HG02610 (cell line): ENCODE data around the gene POLR3G.

ENCODE experiments used
- ATAC-seq: cut with Tn5 transposase; IDR thresholded peaks from one replicate; pipeline ENCODE4 v1.9.1; 2021; ENCODE audit warnings: mild to moderate bottlenecking, moderate library complexity; ENCODE audit not compliant: unreplicated experiment

The POLR3G gene, protein sequence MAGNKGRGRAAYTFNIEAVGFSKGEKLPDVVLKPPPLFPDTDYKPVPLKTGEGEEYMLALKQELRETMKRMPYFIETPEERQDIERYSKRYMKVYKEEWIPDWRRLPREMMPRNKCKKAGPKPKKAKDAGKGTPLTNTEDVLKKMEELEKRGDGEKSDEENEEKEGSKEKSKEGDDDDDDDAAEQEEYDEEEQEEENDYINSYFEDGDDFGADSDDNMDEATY

DNA sequence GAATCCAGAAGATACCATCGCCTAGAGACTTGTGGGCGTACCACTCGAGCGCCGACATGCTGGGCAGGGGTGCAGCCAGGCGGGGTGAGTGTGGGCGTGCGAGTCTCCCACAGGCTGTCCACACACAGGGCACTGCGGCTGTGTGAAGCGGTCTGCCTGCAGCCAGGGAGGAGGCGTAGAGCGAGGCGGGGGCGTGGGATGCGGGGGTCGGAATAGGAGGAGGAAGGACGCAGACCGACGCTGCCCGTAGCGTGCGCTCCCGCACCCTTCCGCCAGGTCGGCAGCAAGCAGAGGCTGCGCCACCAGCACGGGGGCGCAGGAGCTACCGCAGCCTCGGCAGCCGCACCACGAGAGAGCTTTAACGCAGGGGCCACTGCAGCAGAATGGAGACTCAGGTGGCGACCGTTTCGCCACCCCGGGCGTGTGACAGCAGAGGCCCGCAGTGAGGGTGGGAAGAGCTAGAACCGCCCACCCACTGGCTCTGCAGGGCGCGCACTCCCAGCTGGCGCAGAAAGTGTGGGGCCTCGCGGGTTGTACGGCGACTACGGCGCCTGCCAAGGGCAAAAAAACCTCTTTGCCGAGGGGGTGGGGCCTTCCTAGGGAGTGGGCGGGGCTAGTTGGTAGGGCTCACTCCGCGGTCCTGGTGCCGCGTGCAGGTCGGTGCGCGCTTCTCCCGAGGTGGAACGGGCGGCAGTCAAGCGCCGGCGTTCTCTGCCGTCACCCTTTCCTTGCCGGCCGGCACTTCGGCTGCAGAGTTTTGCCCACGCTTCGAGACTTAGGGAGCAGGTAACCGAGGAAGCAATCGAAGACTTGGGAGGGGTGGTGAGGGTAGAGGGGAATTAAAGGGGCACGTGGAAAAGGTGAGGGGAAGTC, at the start of gene POLR3G, which contains the start of gene MBLAC2:
TSS of gene POLR3G (plus strand) at position 630 of the 873 bp plus-strand sequence. CDS start 10,704 bp downstream, outside the sequence.
TSS of gene MBLAC2 (minus strand) at position 537 of the 873 bp plus-strand sequence. CDS start at position 58, 479 bp downstream.
- ATAC-seq, result peak; percentile 93

DNA sequence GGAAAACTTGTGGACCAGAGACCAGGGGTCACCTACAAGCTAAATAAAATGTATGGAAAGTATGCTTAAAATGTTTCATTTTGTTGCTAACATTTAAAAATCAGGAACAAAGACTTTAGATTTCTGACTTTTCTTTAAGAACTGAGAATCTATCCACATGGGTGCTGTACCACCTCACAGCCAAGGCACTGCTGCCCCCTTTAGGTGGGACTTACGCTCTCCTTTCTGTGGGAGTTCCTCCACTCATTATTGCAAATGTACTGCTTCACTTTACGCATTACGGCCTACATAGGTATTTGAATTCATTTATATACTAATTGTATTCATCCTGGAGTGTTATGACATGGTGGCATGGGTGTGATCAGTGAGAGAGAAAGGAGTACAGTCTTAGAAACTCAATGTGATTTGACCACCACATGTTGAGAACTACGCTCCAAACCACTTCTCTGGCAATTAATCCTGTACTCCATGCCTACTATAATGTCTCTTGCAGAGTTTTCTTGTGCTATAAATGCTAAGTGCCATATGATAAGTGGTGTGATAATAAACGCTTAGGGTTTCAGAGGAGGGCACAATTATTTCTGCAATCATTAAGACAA, 40.4 kb upstream of the POLR3G start:
- ATAC-seq, result peak; percentile 44

DNA sequence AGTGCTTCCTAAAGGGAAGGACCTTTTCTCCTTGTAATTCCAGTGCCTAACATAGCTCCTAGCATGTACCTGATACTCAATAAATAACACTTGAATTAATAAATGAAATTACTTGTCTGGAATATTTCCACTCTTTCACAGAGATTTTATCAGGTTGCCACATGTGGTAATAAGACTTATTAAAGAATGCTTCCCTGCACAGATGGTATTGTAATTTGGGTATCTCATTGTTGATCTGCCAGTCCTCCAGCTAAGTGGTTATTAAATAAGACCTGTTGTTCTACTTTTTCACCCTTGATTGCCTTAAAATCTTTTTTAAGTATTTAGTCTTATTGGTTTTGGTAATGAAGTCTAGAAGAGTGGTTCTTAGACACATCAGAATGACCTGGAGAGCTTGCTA, 37.0 kb upstream of the POLR3G start:
- ATAC-seq, result no peak

DNA sequence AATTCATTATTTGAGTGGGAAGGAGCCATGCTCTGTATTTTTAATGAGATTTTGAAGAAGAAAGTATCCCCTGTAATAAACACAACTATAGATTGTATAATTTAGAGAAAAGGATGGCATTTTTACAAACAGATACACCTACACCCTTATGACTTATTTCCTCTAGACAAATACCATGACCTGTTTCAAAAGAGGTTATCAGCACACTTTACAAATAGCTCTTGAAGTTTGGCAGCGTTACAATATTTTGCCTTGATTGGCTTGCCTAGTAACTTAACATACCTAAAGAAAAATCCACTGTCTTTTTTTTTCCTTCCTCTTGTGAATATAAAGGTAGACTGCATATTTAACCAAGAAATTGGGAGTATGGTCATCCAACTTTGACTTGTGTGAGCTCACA, 36.6 kb upstream of the POLR3G start:
- no peak for ATAC-seq

DNA sequence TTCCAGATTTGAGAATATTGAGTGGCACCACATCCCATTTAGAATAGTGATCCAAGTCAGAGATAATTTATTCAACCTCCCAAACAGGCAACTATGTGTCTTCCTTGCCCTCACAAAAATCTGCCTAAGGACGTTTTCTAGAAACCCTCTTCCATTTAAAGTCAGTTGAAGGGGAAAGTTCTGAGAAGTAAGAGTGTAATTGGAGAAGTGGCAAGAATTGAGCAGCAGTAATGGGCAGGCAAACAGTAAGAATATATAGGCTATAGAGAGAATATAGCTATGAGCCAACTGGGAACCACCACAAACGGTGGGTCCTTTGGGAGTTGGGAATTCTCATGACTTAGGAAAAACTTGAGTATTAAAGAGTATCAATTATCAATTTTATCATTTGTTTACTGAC, 34.0 kb upstream of the POLR3G start:
- ATAC-seq, result no peak

DNA sequence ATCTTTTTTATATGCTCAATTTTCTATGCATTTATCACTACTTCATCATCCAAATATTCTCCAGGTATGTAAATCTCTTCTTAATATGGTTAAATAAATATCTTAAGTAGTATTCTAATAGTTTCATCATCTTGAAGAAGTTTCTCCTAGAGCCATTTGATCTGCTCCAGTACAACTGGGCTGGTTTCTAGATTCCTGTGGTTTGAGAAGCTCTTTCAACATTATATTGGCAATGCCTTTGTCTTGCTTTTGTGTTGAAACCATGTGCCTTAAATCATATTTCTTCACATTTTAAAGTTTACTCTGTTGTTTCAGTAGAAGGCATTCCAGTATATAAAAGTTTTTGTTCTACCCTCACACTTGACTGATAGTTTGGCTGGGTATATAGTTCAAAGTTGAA, 27.7 kb upstream of the POLR3G start:
- ATAC-seq, result no peak

DNA sequence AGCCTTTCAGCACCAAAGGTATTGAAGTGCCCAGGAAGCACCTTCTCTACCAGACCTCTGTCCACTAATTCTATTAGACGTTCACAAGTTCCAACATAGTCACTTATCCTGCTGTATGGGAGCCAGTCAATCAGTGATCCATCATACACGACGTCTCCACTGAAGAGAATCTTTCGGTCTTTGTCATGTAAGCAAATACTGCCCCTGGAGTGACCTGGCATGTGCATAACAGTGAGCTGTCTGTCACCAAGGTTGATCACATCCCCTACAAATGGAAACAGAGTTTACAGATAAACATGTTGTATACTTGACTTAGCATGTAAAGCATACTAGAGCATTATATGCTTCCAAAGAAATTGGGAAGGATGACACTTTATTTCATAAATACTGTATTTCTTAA, 13.4 kb upstream of the POLR3G start:
- no peak for ATAC-seq

DNA sequence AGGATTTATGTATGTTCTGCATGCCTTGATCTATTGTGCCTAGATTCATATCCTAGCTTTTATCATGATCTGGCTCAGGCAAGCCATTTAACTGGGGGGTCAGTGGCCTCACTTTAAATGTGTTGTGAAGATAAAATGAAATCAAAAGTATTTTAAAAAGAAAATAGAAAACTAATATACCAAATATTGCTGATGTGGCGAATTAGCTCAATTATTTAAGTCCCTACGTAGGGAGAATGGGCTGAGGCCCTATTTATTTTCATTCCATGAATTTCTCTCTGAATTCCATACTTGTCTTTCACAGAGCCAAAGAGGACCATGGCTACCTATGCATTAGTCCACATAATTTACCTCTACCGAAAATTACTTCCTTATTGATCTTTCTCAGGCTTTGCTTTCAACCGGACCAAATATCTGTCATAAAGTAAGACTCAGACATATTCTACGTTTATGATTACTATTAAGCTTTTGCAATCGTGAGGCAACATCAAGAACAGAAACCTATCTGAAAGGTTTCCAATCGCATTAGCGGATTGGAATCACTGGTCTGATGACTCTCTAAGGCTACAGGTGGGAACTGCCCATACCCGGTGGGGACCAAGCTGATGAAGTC, 1.8 kb upstream of the POLR3G start:
- peak; percentile 0 for ATAC-seq

DNA sequence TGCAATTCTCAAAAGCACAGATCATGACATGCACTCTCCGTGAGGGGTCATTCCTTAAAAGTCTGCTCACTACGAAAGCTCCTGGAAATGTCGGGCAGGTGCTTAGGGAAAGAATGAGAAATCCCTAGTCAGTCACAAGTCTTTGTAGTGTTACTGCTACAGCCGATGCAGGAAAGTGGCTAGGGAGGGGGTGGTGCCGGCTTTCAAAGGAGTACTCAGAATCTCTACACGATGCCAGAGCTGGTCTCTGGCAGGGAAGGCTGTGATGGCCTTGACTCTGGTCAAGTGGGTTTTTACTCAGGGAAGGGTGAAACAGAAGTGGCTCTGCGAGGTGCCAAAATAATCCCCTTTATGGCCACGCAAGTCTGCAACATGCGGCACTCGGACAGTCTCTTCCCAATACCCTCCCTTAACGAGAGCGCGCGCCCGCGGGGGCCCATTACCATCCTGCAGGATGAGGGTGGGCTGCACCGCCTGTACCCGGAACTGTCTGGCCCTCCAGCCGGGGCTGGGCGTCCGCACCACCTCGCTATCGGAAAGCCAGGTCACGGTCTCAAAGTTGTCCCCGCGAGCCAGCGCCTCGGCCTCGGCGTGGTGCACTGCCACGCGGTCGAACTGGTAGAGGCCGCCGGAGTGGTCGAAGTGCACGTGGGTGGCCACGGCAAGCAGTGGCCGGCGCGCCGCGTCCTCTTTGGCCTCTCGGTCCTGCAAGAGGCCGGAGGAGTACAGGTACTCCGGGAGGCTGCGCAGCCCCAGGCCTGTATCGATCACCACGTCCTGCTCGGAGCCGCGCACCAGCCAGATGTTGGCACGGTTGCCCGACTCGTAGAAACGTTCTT, 1.0 kb upstream of the POLR3G start:
- ATAC-seq, result peak; percentile 12

DNA sequence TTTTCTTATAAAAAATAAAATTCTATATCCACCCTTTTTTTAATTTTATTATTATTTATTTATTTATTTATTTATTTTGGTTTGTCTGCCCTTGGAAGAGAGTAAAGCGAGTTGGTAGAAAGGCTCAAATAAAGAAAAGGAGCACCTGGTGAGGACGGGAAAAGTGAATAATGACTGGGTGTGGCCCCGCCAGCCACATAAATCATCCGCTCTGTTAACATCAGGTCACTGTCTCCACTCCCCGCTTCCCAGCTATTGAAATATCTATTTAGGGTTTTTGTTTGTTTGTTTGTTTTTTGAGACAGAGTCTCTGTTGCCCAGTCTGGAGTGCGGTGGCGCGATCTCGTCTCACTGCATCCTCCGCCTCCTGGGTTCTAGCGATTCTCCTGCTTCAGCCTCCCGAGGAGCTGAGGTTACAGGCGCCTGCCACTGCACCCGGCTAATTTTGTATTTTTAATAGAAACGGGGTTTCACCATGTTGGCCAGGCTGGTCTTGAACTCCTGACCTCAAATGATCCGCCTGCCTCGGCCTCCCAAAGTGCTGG, 844 bp downstream of the POLR3G start:
- no peak for ATAC-seq

DNA sequence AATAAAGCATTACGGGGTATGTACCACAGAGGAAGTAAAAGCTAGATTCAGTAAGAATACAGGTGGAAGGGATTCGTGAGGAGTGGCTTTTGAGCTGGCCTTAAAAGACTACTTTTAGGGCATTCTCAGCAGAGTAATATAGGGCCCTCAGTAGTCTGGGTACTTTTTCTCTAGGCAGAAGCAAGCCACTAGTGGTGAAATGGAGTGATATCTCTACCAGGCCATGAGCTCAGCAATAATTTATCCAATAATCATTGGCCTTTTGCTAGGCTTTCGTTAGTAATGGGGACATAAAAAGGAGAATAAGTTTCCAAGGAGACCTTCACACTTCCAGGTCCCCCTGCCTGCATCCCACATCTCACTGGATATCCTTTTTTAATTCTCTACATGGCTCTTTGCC, 1.7 kb downstream of the POLR3G start:
- no peak for ATAC-seq

DNA sequence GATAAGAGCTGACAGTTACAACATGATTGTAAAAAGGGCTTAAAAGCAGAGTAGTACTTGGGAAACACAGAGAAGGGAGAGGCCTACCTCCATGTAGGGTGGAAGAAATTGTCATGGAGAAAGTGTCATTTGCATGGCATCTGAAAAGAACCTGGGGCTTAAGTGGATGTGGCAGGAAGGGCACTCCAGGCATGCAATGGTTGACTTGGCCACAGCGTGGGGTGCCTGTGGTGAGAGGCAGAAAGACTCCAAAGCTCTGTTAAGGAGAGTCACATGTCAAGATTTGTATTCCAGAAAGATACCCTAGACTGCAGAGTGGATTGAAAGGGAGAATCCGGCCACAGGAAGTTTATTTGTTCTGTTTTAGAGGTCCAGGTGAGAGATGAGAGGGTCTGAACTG, 2.4 kb downstream of the POLR3G start:
- ATAC-seq, result no peak

DNA sequence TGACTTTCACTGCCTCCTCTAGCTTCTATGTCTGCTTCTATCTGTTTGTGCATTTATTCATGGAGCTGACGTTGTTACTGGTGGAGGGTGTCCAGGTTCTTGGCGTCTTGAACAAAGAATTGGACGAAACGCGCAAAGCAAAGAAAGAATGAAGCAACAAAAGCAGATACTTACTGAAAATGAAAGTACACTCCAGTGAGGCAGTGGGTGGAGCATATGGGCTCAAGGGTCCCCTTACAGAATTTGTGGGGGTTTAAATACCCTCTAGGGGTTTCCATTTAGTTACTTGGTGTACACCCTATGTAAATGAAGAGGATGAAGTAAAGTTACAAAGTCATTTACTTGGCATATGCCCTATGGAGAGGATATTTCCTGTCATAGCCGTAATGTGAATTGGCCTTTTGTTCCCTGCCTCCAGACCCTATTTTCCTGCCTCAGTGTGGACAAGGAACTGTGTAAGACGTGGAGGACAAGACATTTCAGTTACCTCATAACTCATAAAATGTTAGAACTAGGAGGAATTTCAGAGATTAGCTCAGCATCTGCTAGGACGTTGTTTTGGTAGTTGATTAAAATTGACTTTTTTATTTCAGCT, 3.1 kb downstream of the POLR3G start:
- no peak for ATAC-seq

DNA sequence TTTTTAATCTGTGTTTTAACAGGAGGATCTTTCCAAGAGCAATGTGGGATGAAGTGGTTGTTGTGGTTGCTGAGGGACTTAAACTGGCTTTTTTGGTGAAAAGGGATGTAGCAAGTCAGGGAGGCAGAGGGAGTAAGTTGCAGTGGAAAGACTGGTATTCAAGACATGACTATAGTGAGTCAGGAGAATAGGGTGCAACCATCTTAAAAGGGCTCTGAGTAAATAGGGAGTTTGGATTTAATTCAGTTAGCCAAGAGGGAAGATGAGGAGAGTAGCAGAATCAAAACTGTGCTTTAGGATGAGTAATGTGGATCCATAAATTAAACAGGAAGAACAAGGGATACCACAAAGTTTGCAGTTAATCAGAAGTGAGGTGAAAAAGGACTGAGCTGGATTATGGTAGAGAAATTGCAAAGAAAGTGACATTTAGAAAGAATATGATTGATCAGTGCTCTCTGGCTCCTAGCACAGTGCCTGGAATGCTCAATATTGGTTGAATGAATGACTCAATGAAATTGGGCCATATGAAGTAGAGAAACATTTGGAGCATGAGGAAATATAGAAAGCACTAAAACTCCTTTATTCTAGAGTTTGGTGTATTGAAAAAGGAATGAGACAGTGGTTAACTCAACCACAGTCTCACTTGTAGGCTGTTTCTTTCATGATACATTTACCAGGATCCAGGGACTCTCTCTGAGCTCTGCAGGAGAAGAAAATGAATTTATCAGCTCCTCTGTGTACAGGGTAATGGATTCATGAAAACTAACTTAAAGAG, 5.1 kb downstream of the POLR3G start:
- ATAC-seq, result no peak

DNA sequence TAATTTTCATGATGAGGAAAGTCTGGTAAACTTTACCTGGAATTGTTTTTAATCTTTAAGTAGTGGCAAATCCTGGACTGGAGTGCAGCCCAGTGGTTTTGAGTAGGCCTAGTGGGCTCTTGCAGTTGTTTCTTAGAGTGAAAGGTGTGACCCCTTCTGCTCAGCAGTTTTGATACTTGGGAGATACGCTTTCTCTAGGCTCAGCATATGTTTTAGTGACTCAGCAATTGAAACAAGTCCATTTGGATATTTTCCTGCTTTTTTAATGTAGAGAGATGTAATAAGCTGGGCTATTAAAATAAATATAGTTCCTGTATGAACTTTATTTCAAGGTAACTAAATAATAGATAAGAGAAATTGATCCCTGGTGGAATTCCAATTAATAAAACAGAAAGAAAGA, 6.0 kb downstream of the POLR3G start:
- no peak for ATAC-seq

DNA sequence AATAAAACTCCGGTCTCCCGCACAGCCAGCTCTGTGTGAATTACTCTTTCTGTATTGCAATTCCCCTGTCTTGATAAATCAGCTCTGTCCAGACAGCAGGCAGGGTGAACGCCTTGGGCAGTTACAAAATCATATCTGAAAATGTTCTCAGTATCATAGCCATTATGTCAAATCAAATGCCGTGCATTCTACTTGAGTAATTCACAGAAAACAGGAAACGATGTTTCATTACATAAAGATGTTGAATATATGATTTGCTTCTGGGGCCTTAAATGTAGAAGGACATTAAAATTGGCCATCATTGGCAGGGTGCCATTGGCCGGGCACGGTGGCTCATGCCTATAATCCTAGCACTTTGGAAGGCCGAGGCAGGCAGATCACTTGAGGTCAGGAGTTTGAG, 8.5 kb downstream of the POLR3G start:
- no peak for ATAC-seq

DNA sequence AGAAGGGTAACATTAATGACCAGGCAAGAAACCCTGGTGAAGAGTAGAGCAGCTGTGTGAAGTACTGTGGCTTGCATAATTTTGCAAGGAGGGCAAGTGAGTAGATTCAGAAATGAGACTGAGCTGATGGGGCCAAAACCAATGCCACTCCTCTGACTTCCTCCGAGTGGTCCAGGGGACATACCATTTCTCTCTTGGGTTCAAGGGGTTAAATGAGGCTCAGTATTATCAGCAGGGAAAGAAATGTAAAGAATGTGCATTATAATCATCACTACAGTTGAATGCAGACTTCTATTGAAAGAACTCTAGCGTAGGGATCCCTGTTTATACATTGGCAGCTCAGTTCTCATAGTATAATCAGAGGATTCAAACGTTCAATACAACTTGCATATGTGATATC, 9.9 kb downstream of the POLR3G start:
- ATAC-seq, result no peak

DNA sequence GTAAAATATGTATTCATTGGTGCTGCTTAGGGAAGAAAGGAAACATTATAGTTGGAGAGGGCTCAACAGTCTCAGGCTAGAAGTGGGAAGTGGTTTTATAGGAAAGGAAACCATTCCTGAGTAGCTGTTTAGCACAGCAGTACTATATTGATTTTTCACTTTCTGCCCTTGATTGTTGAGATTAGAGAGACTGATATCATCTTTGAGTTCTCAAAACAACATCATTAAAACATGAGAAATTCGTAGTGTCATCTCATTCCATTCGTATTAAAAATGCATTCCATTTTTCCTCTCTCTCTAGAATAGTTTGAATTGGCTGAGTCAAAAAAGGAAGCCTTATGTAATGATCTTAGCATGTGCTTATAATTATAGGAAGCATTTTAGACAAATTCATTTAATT, 14.1 kb downstream of the POLR3G start:
- no peak for ATAC-seq

DNA sequence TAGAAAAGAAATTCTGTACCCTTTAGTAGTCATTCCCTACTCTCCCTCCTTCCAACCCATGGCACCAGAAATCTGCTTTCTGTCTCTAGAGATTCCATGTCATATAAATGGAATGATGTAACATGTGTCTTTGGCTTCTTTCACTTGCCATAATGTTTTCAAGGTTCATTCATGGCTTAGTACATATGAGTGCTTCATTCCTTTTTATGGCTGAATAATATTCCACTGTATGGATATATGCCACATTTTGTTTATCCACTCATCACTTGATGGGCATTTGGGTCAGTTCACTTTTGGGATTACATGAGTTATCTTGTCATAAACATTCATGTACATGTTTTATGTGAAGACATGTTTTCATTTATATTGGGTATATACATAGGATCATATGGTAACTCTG, 19.4 kb downstream of the POLR3G start:
- no peak for ATAC-seq
